Cerebellar cortex (tissue), 1 donor: ENCODE data around the gene ATF7IP2.
"Not testable (repeated sequence)": the region's sequence is repeated elsewhere in the genome, so short reads cannot be mapped to it uniquely, and the experiment has no call there.

ENCODE experiments used
- DNase-seq: peaks from one replicate; pipeline ENCODE4 v3.0.0-alpha.2; 2015; ENCODE audit warnings: low spot score

ATF7IP2 gene

GRCh38 chr16:10373556-10373955, 12.3 kb upstream of the ATF7IP2 start:
- DNase-seq, result no peak

GRCh38 chr16:10376229-10376628, 9.6 kb upstream of the ATF7IP2 start:
- DNase-seq, result no peak

GRCh38 chr16:10383626-10384025, 2.2 kb upstream of the ATF7IP2 start:
- DNase-seq, result no peak

- peak; percentile 9 for DNase-seq
Observed at GRCh38 chr16:10386517-10387100, 748 bp downstream of the ATF7IP2 start.

GRCh38 chr16:10387188-10387617, 1.3 kb downstream of the ATF7IP2 start:
- DNase-seq, result no peak

GRCh38 chr16:10388988-10389387, 3.1 kb downstream of the ATF7IP2 start:
- no peak for DNase-seq

GRCh38 chr16:10390330-10390729, 4.5 kb downstream of the ATF7IP2 start:
- DNase-seq, result no peak

GRCh38 chr16:10390867-10391266, 5.0 kb downstream of the ATF7IP2 start:
- no peak for DNase-seq

- DNase-seq, result no peak
Observed at GRCh38 chr16:10391339-10391738, 5.5 kb downstream of the ATF7IP2 start.

GRCh38 chr16:10402975-10403374, 17.1 kb downstream of the ATF7IP2 start:
- no peak for DNase-seq

GRCh38 chr16:10405386-10405939, 19.6 kb downstream of the ATF7IP2 start:
- DNase-seq, result no peak

- DNase-seq, result no peak
Observed at GRCh38 chr16:10408824-10409381, 23.0 kb downstream of the ATF7IP2 start.

GRCh38 chr16:10409713-10410112, 23.9 kb downstream of the ATF7IP2 start:
- not testable (repeated sequence) for DNase-seq

- DNase-seq, result no peak
Observed at GRCh38 chr16:10410469-10410868, 24.6 kb downstream of the ATF7IP2 start.

- no peak for DNase-seq
Observed at GRCh38 chr16:10412935-10413601, 27.2 kb downstream of the ATF7IP2 start.

GRCh38 chr16:10418204-10418603, 32.3 kb downstream of the ATF7IP2 start:
- DNase-seq, result not testable (repeated sequence)

GRCh38 chr16:10419701-10420100, 33.8 kb downstream of the ATF7IP2 start:
- DNase-seq, result no peak

GRCh38 chr16:10421596-10421995, 35.7 kb downstream of the ATF7IP2 start:
- DNase-seq, result no peak

- DNase-seq, result no peak
Observed at GRCh38 chr16:10428433-10429168, 42.7 kb downstream of the ATF7IP2 start.

GRCh38 chr16:10429299-10429969, 43.6 kb downstream of the ATF7IP2 start:
- DNase-seq, result not testable (repeated sequence)

- DNase-seq, result no peak
Observed at GRCh38 chr16:10441726-10442125, 55.9 kb downstream of the ATF7IP2 start.

- DNase-seq, result no peak
Observed at GRCh38 chr16:10447289-10447688, 61.4 kb downstream of the ATF7IP2 start.
